NT2/D1 (cell line): ENCODE measurements around the gene ATP11B.

Experiments used
- SUZ12 ChIP-seq: IDR thresholded peaks from 2 replicates; pipeline ENCODE4 v1.6.1; 2011; ENCODE audit not compliant: insufficient read length, insufficient read depth; ENCODE audit errors: extremely low read depth
- YY1 ChIP-seq: IDR thresholded peaks from 2 replicates; pipeline ENCODE4 v1.6.1; 2011; ENCODE audit not compliant: insufficient read length, insufficient read depth
- ZNF274 ChIP-seq: IDR thresholded peaks from 2 replicates; pipeline ENCODE4 v1.6.1; 2011; ENCODE audit warnings: mild to moderate bottlenecking, low read depth, low read length

DNA sequence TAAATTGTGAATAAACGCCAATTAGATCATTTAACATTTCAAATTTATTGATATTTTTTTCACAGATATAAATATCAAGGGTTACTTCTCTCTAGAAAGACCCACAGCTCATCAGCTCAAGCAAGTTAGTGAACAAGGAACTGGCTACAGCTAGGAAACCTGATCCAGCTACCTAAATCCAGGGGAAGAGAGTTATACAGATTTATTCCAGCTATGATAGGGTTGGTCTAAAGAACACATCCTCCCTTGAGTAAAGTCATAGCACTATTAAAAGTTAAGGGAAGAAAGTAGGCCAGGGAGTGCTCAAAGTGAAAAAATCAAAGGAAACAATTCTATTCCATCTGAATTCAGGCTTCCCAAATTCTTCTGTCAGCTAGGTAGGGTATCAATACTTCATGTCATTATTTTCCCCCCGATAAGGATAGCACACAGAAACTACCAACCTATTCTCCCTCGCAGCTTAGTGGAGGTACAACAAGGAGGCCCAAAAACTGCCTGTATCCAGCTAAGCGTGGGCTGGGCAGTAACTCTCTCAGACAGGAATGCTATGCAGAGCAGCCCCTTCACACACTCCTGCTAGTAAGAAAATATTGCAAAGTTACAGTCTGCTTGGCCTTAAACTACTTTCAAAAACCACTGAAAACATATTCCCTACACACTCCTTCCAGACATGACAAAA, 143.1 kb downstream of the ATP11B start:
- TF ChIP-seq SUZ12: no peak
- TF ChIP-seq ZNF274: no peak
- no peak for TF ChIP-seq YY1
